Type B pancreatic cell (in vitro differentiated cells): Measurements from ENCODE around the gene CAPNS1. TPM values are rescaled to one million over a fixed set of nuclear protein-coding genes. Genes with fewer than 3 reads are reported as not detected.

Experiments used
- DNase-seq: peaks from one replicate; pipeline ENCODE4 v3.0.0; 2021; ENCODE audit warnings: mixed read lengths; ENCODE audit not compliant: unreplicated experiment; ENCODE audit errors: extremely low spot score
- H3K27ac Mint-ChIP-seq: 2 replicates; pipeline ENCODE4 v1.8.0; 2021; ENCODE audit warnings: mild to moderate bottlenecking, mixed read lengths
- H3K27me3 Mint-ChIP-seq: 2 replicates; pipeline ENCODE4 v1.8.0; 2021; ENCODE audit warnings: mixed read lengths
- H3K36me3 Mint-ChIP-seq: 2 replicates; pipeline ENCODE4 v1.8.0; 2021; ENCODE audit warnings: mixed read lengths
- H3K4me1 Mint-ChIP-seq: one replicate; pipeline ENCODE4 v1.8.0; 2021; ENCODE audit warnings: mixed read lengths; ENCODE audit not compliant: unreplicated experiment
- H3K4me3 Mint-ChIP-seq: 2 replicates; pipeline ENCODE4 v1.8.0; 2021; ENCODE audit warnings: mild to moderate bottlenecking, mixed read lengths
- H3K9me3 Mint-ChIP-seq: 2 replicates; pipeline ENCODE4 v1.8.0; 2021; ENCODE audit warnings: mixed read lengths
- total RNA-seq: library from RNA; stranded (reverse); gene quantifications from 2 replicates; pipeline ENCODE4 v1.2.1, GENCODE V29; 2021; ENCODE audit warnings: low replicate concordance
- TF ChIP-seq, protein P1 (sequence below): fragments of 200-600 bp; sonication (generic); conservative IDR thresholded peaks from 2 replicates; pipeline ENCODE4 v1.5.0; 2021; ENCODE audit warnings: antibody characterized with exemption, mild to moderate bottlenecking

CAPNS1 gene
- total RNA-seq, 1 donor from 2014 or later: 426 TPM

DNA sequence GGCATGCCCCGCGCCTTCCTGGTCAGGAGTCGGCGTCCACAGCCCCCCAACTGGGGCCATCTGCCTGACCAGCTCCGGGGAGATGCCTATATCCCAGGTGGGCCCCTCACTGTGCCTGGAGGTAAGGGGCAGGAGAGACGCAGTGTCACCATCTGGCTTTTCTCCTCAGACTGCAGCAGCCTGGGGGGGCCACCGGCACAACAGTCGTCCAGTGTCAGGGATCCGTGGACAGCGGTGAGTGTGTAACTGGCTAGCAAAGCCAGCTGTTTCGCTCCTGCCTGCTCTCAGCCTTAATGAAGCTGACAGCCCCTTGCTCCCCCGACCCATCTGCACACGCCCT is 28.7 kb upstream of the CAPNS1 start:
- peaks cover 3% of the 10 kb centered on the region for H3K27me3 Mint-ChIP-seq

DNA sequence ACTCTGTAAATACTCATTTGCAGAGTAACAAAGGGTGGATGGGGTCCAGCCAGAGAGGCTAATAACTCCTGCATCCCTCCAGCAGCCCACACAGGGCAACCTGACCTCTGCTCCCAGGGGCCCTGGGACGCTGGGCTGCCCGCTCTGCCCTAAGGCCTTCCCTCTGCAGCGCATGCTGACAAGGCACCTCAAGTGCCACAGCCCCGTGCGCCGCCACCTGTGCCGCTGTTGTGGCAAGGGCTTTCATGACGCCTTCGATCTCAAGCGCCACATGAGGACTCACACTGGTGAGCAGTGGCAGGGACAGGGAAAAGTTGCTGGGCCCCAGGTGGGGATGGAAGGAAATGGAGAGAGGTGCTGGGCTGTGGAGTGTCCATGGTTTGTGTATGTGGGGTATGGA is 27.2 kb upstream of the CAPNS1 start:
- DNase-seq: no peak
- Mint-ChIP-seq H3K9me3 (no peaks in the 10 kb centered on the region), H3K4me3 (peak overlapping the region; percentile 80), H3K27me3 (peaks cover 3% of the 10 kb centered on the region), H3K4me1 (peaks cover 17% of the 10 kb centered on the region), H3K27ac (no peak overlapping the region), H3K36me3 (peaks cover 9% of the 10 kb centered on the region)
- TF ChIP-seq, protein P1, sequence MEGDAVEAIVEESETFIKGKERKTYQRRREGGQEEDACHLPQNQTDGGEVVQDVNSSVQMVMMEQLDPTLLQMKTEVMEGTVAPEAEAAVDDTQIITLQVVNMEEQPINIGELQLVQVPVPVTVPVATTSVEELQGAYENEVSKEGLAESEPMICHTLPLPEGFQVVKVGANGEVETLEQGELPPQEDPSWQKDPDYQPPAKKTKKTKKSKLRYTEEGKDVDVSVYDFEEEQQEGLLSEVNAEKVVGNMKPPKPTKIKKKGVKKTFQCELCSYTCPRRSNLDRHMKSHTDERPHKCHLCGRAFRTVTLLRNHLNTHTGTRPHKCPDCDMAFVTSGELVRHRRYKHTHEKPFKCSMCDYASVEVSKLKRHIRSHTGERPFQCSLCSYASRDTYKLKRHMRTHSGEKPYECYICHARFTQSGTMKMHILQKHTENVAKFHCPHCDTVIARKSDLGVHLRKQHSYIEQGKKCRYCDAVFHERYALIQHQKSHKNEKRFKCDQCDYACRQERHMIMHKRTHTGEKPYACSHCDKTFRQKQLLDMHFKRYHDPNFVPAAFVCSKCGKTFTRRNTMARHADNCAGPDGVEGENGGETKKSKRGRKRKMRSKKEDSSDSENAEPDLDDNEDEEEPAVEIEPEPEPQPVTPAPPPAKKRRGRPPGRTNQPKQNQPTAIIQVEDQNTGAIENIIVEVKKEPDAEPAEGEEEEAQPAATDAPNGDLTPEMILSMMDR: no peak

More for the DNA sequence above, 28.7 kb upstream of the CAPNS1 start:
- Mint-ChIP-seq H3K9me3 (no peaks in the 10 kb centered on the region), H3K36me3 (peaks cover 9% of the 10 kb centered on the region), H3K4me3 (no peak overlapping the region), H3K4me1 (peaks cover 11% of the 10 kb centered on the region), H3K27ac (no peak overlapping the region)
- TF ChIP-seq, protein P1: no peak
- no peak for DNase-seq

DNA sequence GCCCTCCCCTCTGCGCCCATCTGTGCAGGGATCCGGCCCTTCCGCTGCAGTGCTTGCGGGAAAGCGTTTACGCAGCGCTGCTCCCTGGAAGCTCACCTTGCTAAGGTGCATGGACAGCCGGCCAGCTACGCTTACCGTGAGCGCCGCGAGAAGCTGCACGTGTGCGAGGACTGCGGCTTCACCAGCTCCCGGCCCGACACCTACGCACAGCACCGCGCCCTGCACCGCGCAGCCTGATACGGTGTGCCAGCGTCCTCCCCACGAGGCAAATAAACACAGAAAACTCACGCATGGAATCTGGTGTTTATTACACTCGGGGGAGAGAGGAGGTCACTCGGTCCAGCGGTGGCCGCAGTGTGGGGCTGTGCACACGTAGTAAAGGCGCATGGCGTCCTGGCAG is 26.4 kb upstream of the CAPNS1 start:
- no peak for DNase-seq
- Mint-ChIP-seq H3K27me3 (peaks cover 3% of the 10 kb centered on the region), H3K27ac (peak overlapping the region; percentile 97), H3K4me3 (peak overlapping the region; percentile 95), H3K9me3 (no peaks in the 10 kb centered on the region), H3K36me3 (peaks cover 13% of the 10 kb centered on the region), H3K4me1 (peaks cover 21% of the 10 kb centered on the region)
- TF ChIP-seq, protein P1: no peak

DNA sequence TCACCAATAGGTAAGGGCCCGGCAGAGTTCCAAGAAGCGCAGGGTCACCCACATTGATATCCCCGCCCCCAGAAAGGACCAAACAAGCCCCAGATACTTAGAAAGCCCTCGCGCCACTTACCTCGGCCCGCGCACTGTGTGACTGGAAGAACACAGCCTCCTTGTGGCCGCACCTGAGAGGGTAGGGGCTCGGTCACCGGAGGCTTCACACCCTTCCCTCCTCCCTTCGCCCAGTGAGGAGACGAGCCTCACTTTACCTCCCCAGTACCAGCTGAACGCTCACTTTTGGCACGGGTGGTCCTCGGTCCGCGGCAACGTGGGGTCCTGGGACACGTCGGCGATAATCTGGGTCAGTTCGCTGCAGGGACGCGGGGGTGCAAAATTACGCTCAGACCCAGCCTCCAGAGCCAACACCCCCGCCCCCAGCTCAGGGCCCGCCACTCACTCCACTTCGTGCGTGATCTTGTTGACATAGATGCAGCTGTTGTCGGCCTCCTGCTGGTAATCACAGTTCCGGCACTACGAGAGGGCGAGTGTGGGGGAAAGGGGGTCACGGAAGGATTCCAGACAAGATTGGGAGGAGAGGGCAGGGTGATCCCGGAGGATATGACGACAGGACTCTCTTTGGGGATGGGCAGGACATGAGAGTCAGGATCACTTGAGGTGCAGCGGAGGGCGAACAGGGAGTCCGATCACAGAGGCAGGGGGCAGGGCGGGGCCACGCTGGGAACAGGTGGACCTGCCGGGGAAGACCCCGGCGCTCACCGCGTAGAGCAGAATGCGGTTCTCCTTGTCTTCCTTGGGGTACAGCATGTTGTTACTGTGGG is 25.8 kb upstream of the CAPNS1 start:
- TF ChIP-seq, protein P1: peak; percentile 32
- H3K4me3 Mint-ChIP-seq: peak overlapping the region; percentile 95
- peaks cover 3% of the 10 kb centered on the region for H3K27me3 Mint-ChIP-seq
- peaks cover 21% of the 10 kb centered on the region for H3K4me1 Mint-ChIP-seq
- H3K27ac Mint-ChIP-seq: peak overlapping the region; percentile 97
- H3K9me3 Mint-ChIP-seq: no peaks in the 10 kb centered on the region
- H3K36me3 Mint-ChIP-seq: peaks cover 13% of the 10 kb centered on the region
- no peak for DNase-seq

DNA sequence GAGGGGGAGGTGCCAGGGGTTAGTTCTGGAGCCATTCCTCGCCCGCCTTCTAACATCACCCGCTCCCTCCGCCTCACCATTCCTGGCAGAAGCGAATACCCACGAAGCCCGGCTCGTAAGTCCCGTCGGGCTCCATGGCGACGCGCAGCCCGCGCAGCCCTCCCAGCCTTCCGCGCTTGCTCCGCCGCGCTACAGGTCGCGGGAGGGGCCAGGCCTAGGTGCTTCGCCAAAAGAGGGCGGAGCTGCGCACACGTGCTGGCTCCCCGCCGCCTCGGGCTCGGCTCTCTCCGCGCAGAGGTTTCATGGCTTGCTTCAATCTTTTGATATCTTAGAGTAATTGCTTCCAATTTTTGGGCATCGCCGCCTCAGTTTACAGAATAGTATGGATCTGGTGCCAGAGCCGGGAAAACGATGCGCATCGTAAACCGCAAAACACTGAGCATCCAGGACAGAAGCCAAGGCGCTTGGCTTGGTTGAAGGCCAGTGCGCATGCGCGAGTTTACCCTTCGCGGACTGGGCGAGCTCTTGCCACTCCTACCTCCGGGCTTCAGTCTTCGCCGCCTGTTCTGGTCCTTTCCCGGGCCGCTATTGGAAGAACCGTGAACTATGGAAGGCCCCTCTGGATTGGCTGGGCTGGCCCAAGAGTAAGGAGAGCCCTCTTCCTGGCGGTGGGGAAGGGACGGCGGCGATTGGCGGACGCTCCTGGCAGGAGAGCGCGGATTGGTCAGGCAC is 25.0 kb upstream of the CAPNS1 start, which contains the start of gene POLR2I:
TSS of gene POLR2I (minus strand) at position 155 of the 732 bp plus-strand sequence. CDS start at position 136, 19 bp downstream.
- peaks cover 13% of the 10 kb centered on the region for H3K36me3 Mint-ChIP-seq
- no peaks in the 10 kb centered on the region for H3K9me3 Mint-ChIP-seq
- H3K27ac Mint-ChIP-seq: peak within 1 kb of the TSS; percentile 97
- H3K27me3 Mint-ChIP-seq: peaks cover 3% of the 10 kb centered on the region
- TF ChIP-seq, protein P1: no peak
- peaks cover 23% of the 10 kb centered on the region for H3K4me1 Mint-ChIP-seq
- peak; percentile 98 for DNase-seq
- H3K4me3 Mint-ChIP-seq: peak within 1 kb of the TSS; percentile 95
